ENCODE measurements around the gene S1PR5. TPM values are rescaled to one million over a fixed set of nuclear protein-coding genes. Genes with fewer than 3 reads are reported as not detected.

Gene S1PR5
- total and polyA plus RNA-seq, 2 of the 8 experiments (the other 6 are each of a cell fraction or from before 2014, with no cell fraction given) = 2.4 to 8.6 TPM

DNA sequence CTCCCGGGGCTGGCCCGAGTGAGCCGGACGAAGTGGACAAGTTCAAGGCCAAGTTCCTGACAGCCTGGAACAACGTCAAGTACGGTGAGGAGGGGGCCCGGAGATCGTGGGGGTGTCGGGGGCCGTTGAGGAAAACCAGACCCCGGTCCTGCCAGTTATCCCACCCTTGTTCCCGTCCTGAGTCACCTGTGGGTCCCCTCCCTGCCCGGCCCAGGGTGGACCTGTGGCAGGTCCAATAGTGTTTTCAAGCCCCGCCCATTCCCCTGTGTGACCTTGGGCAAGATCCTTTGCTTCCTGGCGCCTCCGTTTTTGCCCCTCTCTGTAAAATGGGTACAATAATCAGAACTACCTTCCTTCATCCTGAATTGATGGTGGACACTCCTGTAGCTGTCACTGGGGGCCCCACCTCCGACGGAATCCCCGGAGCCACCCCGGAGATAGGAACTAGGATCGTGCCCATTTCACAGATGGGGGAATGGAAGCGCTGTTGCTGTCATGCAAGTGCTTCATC lies 27.1 kb upstream of the S1PR5 start (continued):
- TF ChIP-seq, protein P1, sequence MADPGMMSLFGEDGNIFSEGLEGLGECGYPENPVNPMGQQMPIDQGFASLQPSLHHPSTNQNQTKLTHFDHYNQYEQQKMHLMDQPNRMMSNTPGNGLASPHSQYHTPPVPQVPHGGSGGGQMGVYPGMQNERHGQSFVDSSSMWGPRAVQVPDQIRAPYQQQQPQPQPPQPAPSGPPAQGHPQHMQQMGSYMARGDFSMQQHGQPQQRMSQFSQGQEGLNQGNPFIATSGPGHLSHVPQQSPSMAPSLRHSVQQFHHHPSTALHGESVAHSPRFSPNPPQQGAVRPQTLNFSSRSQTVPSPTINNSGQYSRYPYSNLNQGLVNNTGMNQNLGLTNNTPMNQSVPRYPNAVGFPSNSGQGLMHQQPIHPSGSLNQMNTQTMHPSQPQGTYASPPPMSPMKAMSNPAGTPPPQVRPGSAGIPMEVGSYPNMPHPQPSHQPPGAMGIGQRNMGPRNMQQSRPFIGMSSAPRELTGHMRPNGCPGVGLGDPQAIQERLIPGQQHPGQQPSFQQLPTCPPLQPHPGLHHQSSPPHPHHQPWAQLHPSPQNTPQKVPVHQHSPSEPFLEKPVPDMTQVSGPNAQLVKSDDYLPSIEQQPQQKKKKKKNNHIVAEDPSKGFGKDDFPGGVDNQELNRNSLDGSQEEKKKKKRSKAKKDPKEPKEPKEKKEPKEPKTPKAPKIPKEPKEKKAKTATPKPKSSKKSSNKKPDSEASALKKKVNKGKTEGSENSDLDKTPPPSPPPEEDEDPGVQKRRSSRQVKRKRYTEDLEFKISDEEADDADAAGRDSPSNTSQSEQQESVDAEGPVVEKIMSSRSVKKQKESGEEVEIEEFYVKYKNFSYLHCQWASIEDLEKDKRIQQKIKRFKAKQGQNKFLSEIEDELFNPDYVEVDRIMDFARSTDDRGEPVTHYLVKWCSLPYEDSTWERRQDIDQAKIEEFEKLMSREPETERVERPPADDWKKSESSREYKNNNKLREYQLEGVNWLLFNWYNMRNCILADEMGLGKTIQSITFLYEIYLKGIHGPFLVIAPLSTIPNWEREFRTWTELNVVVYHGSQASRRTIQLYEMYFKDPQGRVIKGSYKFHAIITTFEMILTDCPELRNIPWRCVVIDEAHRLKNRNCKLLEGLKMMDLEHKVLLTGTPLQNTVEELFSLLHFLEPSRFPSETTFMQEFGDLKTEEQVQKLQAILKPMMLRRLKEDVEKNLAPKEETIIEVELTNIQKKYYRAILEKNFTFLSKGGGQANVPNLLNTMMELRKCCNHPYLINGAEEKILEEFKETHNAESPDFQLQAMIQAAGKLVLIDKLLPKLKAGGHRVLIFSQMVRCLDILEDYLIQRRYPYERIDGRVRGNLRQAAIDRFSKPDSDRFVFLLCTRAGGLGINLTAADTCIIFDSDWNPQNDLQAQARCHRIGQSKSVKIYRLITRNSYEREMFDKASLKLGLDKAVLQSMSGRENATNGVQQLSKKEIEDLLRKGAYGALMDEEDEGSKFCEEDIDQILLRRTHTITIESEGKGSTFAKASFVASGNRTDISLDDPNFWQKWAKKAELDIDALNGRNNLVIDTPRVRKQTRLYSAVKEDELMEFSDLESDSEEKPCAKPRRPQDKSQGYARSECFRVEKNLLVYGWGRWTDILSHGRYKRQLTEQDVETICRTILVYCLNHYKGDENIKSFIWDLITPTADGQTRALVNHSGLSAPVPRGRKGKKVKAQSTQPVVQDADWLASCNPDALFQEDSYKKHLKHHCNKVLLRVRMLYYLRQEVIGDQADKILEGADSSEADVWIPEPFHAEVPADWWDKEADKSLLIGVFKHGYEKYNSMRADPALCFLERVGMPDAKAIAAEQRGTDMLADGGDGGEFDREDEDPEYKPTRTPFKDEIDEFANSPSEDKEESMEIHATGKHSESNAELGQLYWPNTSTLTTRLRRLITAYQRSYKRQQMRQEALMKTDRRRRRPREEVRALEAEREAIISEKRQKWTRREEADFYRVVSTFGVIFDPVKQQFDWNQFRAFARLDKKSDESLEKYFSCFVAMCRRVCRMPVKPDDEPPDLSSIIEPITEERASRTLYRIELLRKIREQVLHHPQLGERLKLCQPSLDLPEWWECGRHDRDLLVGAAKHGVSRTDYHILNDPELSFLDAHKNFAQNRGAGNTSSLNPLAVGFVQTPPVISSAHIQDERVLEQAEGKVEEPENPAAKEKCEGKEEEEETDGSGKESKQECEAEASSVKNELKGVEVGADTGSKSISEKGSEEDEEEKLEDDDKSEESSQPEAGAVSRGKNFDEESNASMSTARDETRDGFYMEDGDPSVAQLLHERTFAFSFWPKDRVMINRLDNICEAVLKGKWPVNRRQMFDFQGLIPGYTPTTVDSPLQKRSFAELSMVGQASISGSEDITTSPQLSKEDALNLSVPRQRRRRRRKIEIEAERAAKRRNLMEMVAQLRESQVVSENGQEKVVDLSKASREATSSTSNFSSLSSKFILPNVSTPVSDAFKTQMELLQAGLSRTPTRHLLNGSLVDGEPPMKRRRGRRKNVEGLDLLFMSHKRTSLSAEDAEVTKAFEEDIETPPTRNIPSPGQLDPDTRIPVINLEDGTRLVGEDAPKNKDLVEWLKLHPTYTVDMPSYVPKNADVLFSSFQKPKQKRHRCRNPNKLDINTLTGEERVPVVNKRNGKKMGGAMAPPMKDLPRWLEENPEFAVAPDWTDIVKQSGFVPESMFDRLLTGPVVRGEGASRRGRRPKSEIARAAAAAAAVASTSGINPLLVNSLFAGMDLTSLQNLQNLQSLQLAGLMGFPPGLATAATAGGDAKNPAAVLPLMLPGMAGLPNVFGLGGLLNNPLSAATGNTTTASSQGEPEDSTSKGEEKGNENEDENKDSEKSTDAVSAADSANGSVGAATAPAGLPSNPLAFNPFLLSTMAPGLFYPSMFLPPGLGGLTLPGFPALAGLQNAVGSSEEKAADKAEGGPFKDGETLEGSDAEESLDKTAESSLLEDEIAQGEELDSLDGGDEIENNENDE (IDR thresholded peaks at IDR 0.05; ENCODE audit: insufficient replicate concordance, low read length) = no peak
- TF ChIP-seq, protein P2, sequence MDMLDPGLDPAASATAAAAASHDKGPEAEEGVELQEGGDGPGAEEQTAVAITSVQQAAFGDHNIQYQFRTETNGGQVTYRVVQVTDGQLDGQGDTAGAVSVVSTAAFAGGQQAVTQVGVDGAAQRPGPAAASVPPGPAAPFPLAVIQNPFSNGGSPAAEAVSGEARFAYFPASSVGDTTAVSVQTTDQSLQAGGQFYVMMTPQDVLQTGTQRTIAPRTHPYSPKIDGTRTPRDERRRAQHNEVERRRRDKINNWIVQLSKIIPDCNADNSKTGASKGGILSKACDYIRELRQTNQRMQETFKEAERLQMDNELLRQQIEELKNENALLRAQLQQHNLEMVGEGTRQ (IDR thresholded peaks at IDR 0.05; ENCODE audit: low read length) = no peak
- no peak for TF ChIP-seq KDM4A (IDR thresholded peaks at IDR 0.05; ENCODE audit: low read depth, low read length, severe bottlenecking)
- TF ChIP-seq, protein P3, sequence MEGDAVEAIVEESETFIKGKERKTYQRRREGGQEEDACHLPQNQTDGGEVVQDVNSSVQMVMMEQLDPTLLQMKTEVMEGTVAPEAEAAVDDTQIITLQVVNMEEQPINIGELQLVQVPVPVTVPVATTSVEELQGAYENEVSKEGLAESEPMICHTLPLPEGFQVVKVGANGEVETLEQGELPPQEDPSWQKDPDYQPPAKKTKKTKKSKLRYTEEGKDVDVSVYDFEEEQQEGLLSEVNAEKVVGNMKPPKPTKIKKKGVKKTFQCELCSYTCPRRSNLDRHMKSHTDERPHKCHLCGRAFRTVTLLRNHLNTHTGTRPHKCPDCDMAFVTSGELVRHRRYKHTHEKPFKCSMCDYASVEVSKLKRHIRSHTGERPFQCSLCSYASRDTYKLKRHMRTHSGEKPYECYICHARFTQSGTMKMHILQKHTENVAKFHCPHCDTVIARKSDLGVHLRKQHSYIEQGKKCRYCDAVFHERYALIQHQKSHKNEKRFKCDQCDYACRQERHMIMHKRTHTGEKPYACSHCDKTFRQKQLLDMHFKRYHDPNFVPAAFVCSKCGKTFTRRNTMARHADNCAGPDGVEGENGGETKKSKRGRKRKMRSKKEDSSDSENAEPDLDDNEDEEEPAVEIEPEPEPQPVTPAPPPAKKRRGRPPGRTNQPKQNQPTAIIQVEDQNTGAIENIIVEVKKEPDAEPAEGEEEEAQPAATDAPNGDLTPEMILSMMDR (IDR thresholded peaks at IDR 0.05; ENCODE audit: control extremely low read depth in 1 of 3, insufficient read depth in 1 of 3, low read depth in 1 of 3, low read length in 3 of 3) = no peak
- no peak for TF ChIP-seq GABPA (IDR thresholded peaks at IDR 0.05; ENCODE audit: borderline replicate concordance, insufficient read depth, low read length)
- TF ChIP-seq SAP30 (IDR thresholded peaks at IDR 0.05; ENCODE audit: insufficient read depth, insufficient replicate concordance, low read length) = no peak
- no peak for TF ChIP-seq CBX5 (IDR thresholded peaks at IDR 0.05; ENCODE audit: low read depth, low read length)

All from H1 (cell line).